Measurements from ENCODE around the gene CEP126.
A peak's percentile ranks its signal among the peaks of the same experiment; 100 is the strongest.

Gene CEP126, protein sequence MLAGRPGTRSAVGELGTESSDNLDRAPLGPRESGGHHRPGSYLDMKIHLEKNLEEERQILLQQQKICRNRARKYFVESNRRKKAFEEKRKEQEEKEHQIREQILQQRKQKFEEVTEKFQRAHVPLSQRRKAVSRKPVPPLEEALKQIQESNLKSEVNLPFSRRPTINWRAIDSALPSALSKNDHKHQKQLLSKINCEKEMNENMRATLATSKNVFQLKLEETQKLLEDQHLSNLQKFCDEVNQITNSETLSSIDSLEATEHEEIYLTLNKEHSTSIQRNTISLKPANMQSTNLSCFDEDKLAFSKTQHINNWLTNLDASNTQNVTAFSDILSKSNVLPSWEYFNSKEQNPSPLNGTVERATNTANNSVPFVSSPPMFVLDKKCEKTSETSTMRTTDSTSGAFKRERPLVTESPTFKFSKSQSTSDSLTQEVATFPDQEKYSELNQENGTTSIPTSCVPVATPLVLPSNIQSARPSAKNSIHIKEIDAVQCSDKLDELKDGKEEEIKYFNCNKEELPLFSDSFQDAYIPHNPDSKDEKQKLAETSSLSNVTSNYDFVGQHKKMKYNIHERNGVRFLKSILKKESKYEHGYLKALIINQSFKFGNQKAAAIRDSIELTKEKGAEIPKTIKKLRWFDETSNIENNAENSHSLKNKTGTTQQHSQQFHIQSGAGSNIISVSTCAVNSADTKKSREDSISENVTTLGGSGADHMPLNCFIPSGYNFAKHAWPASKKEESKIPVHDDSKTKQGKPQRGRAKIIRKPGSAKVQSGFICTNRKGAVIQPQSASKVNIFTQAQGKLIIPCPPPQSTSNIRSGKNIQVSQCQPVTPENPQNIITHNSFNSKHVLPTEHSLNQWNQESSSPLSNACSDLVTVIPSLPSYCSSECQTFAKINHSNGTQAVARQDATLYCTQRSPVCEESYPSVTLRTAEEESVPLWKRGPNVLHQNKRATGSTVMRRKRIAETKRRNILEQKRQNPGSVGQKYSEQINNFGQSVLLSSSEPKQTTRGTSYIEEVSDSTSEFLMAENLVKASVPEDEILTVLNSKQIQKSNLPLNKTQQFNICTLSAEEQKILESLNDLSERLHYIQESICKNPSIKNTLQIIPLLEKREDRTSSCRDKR

DNA sequence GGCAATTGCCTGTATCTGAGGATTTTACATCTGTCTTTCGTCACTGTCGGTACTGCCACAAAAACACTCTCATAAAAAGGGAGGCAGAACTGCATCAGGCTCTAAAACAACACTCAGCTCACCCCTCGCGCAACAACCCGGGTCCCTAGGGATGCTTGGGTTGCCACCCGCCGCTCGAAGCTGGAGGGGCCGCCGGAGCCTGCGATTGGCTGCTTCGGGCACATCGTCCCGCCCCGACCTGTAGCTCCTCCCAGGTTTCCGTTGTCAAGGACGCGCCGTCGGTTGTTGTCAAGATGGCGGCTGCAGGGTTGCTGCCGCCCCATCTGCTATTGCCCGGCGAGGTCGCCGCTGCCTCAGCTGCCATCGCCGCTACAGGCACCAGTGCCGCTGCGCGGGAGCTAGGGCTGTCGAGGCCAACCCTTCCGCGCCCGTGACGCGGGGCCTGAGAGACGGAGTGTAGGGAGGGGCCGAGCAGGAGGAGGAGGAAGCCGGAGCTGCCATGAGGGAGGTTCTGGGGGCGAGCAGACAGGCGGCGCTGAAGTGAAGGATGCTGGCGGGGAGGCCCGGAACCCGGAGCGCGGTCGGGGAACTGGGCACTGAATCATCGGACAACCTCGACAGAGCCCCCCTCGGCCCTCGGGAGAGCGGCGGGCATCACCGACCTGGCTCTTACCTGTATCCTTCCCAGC lies at the start of gene CEP126:
Gene CEP126, plus strand, starts transcription at position 273 of the 689 bp plus-strand sequence. Its CDS starts 275 bp downstream, at position 548.
- Mint-ChIP-seq H3K9me3 (no peaks in the 10 kb centered on the region), H3K36me3 (ENCODE audit: low read depth) (no peaks in the 10 kb centered on the region), H3K4me3 (peak within 1 kb of the TSS; percentile 90), H3K27me3 (no peaks in the 10 kb centered on the region), H3K4me1 (ENCODE audit: low read depth) (peaks cover 25% of the 10 kb centered on the region), H3K27ac (peak within 1 kb of the TSS; percentile 85)

GRCh38 chr11:101866619-101867491 lies 48.0 kb upstream of the CEP126 start:
- Mint-ChIP-seq H3K27me3 (peaks cover 19% of the 10 kb centered on the region), H3K4me1 (ENCODE audit: low read depth) (no peaks in the 10 kb centered on the region), H3K4me3 (no peak overlapping the region), H3K36me3 (ENCODE audit: low read depth) (no peaks in the 10 kb centered on the region), H3K9me3 (peaks cover 7% of the 10 kb centered on the region), H3K27ac (no peak overlapping the region)

GRCh38 chr11:101867951-101868350 lies 46.9 kb upstream of the CEP126 start:
- Mint-ChIP-seq H3K4me3 (no peak overlapping the region), H3K9me3 (peaks cover 7% of the 10 kb centered on the region), H3K36me3 (ENCODE audit: low read depth) (no peaks in the 10 kb centered on the region), H3K27me3 (peaks cover 11% of the 10 kb centered on the region), H3K4me1 (ENCODE audit: low read depth) (no peaks in the 10 kb centered on the region), H3K27ac (no peak overlapping the region)

- H3K36me3 Mint-ChIP-seq (ENCODE audit: low read depth): no peaks in the 10 kb centered on the region
- no peaks in the 10 kb centered on the region for H3K4me1 Mint-ChIP-seq (ENCODE audit: low read depth)
- no peak overlapping the region for H3K4me3 Mint-ChIP-seq
- peaks cover 8% of the 10 kb centered on the region for H3K27me3 Mint-ChIP-seq
- no peaks in the 10 kb centered on the region for H3K9me3 Mint-ChIP-seq
- no peak overlapping the region for H3K27ac Mint-ChIP-seq
These were observed 44.3 kb upstream of the CEP126 start for GRCh38 chr11:101870510-101870909.

GRCh38 chr11:101872171-101872882 lies 42.5 kb upstream of the CEP126 start:
- Mint-ChIP-seq H3K4me3 (no peak overlapping the region), H3K36me3 (ENCODE audit: low read depth) (no peaks in the 10 kb centered on the region)

GRCh38 chr11:101880222-101880621 lies 34.6 kb upstream of the CEP126 start:
- H3K9me3 Mint-ChIP-seq: no peaks in the 10 kb centered on the region
- H3K4me1 Mint-ChIP-seq (ENCODE audit: low read depth): no peaks in the 10 kb centered on the region
- peaks cover 35% of the 10 kb centered on the region for H3K27me3 Mint-ChIP-seq
- no peak overlapping the region for H3K4me3 Mint-ChIP-seq
- H3K36me3 Mint-ChIP-seq (ENCODE audit: low read depth): no peaks in the 10 kb centered on the region
- no peak overlapping the region for H3K27ac Mint-ChIP-seq

More at GRCh38 chr11:101872171-101872882, 42.5 kb upstream of the CEP126 start:
- no peak overlapping the region for H3K27ac Mint-ChIP-seq
- peaks cover 22% of the 10 kb centered on the region for H3K27me3 Mint-ChIP-seq
- no peaks in the 10 kb centered on the region for H3K9me3 Mint-ChIP-seq
- H3K4me1 Mint-ChIP-seq (ENCODE audit: low read depth): no peaks in the 10 kb centered on the region

DNA sequence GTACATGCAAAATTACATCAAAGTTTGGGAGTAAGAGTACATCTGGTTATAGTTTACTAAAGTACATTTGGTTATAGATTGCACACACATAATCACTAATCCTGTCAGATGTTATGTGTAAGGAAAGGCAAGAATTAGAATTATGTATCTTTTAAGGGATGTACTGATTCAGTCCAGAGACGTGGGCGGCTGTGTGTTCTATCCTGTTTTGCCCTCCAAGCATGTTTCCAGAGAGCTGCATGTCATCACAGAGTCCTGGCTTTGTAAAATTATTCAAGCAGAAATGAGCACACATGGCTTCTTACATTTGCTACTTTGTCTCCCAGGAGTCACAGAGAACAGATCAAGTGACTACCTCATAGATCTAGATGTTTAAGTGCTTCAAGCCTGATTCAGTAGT lies 33.2 kb upstream of the CEP126 start:
- Mint-ChIP-seq H3K4me3 (no peak overlapping the region), H3K4me1 (ENCODE audit: low read depth) (no peaks in the 10 kb centered on the region), H3K27me3 (peaks cover 24% of the 10 kb centered on the region), H3K27ac (no peak overlapping the region), H3K9me3 (no peaks in the 10 kb centered on the region), H3K36me3 (ENCODE audit: low read depth) (no peaks in the 10 kb centered on the region)

DNA sequence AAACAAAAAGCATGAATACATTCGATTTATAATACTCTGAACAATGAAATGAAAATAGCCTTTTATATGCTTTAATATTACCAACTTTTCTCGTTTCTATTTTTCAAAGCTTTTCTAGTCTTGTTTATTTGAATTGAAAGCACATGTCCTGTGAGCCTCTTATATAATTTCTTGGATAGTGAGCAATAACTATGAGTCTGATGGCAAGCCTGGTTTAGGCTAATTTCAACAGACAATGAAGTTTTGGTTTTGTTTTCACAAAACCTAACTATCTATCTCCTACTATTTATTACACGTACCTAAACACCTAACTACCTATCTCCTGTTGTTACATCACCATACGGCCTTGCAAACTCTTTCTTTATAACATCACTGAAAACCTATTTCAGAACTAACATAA lies 29.2 kb upstream of the CEP126 start:
- peaks cover 13% of the 10 kb centered on the region for H3K27me3 Mint-ChIP-seq
- H3K9me3 Mint-ChIP-seq: no peaks in the 10 kb centered on the region
- no peaks in the 10 kb centered on the region for H3K4me1 Mint-ChIP-seq (ENCODE audit: low read depth)
- H3K36me3 Mint-ChIP-seq (ENCODE audit: low read depth): no peaks in the 10 kb centered on the region
- H3K4me3 Mint-ChIP-seq: no peak overlapping the region
- no peak overlapping the region for H3K27ac Mint-ChIP-seq

- Mint-ChIP-seq H3K9me3 (no peaks in the 10 kb centered on the region), H3K27ac (no peak overlapping the region), H3K4me3 (no peak overlapping the region), H3K27me3 (peaks cover 13% of the 10 kb centered on the region), H3K4me1 (ENCODE audit: low read depth) (no peaks in the 10 kb centered on the region), H3K36me3 (ENCODE audit: low read depth) (no peaks in the 10 kb centered on the region)
These were observed 25.0 kb upstream of the CEP126 start for GRCh38 chr11:101889767-101890166.

- no peaks in the 10 kb centered on the region for H3K36me3 Mint-ChIP-seq (ENCODE audit: low read depth)
- H3K9me3 Mint-ChIP-seq: no peaks in the 10 kb centered on the region
- no peaks in the 10 kb centered on the region for H3K4me1 Mint-ChIP-seq (ENCODE audit: low read depth)
- no peak overlapping the region for H3K27ac Mint-ChIP-seq
- H3K4me3 Mint-ChIP-seq: no peak overlapping the region
- peaks cover 35% of the 10 kb centered on the region for H3K27me3 Mint-ChIP-seq
These were observed 20.3 kb upstream of the CEP126 start for GRCh38 chr11:101894505-101894904.

DNA sequence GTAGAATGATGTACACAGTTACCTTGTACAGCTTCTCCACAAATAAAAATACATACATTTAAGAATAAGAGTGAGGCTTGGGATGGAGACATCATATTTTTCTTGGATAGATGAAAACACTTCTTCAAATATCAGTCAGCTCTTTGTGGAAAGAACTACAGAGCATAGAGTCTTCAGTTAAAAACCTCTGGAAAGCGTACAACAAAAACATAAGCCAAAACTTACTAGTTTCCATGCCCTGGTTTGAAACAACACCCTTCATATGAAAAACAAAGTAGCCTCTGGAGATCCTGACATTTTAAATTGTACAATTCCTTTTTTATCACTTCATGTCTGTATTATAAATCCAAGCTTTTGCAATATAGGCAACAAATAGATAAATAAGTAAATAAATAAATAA lies 7.0 kb upstream of the CEP126 start:
- Mint-ChIP-seq H3K27me3 (peaks cover 19% of the 10 kb centered on the region), H3K27ac (no peak overlapping the region), H3K9me3 (no peaks in the 10 kb centered on the region), H3K4me3 (no peak overlapping the region), H3K4me1 (ENCODE audit: low read depth) (no peaks in the 10 kb centered on the region), H3K36me3 (ENCODE audit: low read depth) (no peaks in the 10 kb centered on the region)

DNA sequence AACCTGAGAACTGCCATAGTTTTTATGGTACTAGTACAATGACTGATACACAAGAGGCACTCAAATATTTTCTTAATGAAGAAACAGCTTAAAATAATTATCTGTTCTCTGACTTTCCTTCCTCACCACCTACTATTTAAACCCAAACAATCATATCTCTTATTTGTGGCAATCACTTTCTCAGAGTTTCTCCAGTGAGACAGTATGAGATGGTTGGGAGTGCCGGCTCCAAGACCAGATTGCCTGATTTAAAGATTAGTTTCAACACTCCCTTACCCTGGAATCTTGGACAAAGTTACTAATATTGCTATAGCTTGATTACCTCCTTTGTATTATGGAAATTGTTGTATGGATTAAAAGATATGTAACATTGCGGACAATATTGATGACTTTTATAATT lies 5.7 kb upstream of the CEP126 start:
- Mint-ChIP-seq H3K36me3 (ENCODE audit: low read depth) (no peaks in the 10 kb centered on the region), H3K27me3 (peaks cover 15% of the 10 kb centered on the region), H3K4me3 (no peak overlapping the region), H3K9me3 (no peaks in the 10 kb centered on the region), H3K4me1 (ENCODE audit: low read depth) (peaks cover under 1% of the 10 kb centered on the region), H3K27ac (no peak overlapping the region)

- Mint-ChIP-seq H3K9me3 (no peaks in the 10 kb centered on the region), H3K27me3 (peaks cover 4% of the 10 kb centered on the region), H3K36me3 (ENCODE audit: low read depth) (no peaks in the 10 kb centered on the region), H3K4me3 (no peak overlapping the region), H3K27ac (no peak overlapping the region), H3K4me1 (ENCODE audit: low read depth) (peaks cover 25% of the 10 kb centered on the region)
These were observed 2.0 kb upstream of the CEP126 start for GRCh38 chr11:101912823-101913284.
